Non-pigmented ciliary epithelial cell (primary cell): ENCODE data around the gene PTGR3.
A peak's percentile ranks its signal among the peaks of the same experiment; 100 is the strongest.

Experiments used
- DNase-seq: peaks from one replicate; pipeline ENCODE4 v3.0.0-alpha.2; 2010; ENCODE audit warnings: low read depth

Gene PTGR3

GRCh38 chr18:75214766-75215510, 6.0 kb upstream of the PTGR3 start:
- no peak for DNase-seq

- DNase-seq, result no peak
These were observed 5.4 kb upstream of the PTGR3 start for GRCh38 chr18:75214332-75214690.

GRCh38 chr18:75213611-75214331, 4.8 kb upstream of the PTGR3 start:
- no peak for DNase-seq

GRCh38 chr18:75212751-75213090, 3.8 kb upstream of the PTGR3 start:
- no peak for DNase-seq

- no peak for DNase-seq
These were observed 3.2 kb upstream of the PTGR3 start for GRCh38 chr18:75211953-75212750.

GRCh38 chr18:75211626-75211952, 2.6 kb upstream of the PTGR3 start:
- no peak for DNase-seq

GRCh38 chr18:75211002-75211621, 2.2 kb upstream of the PTGR3 start:
- no peak for DNase-seq

- peak; percentile 55 for DNase-seq
These were observed 1.5 kb upstream of the PTGR3 start, which contains the start of gene TSHZ1 for GRCh38 chr18:75210274-75211001. Gene TSHZ1 (plus strand): TSS chr18:75210797. CDS start chr18:75211877, 1,080 bp downstream.

GRCh38 chr18:75209951-75210258, 966 bp upstream of the PTGR3 start:
- DNase-seq, result no peak

- no peak for DNase-seq
These were observed 157 bp downstream of the PTGR3 start for GRCh38 chr18:75208836-75209128.

- no peak for DNase-seq
These were observed 644 bp downstream of the PTGR3 start for GRCh38 chr18:75208155-75208835.

- no peak for DNase-seq
These were observed 1.4 kb downstream of the PTGR3 start for GRCh38 chr18:75207310-75208154.

- no peak for DNase-seq
These were observed 2.3 kb downstream of the PTGR3 start for GRCh38 chr18:75206452-75207309.

- no peak for DNase-seq
These were observed 3.3 kb downstream of the PTGR3 start for GRCh38 chr18:75205514-75206132.

- no peak for DNase-seq
These were observed 4.0 kb downstream of the PTGR3 start for GRCh38 chr18:75204732-75205513.

- no peak for DNase-seq
These were observed 4.6 kb downstream of the PTGR3 start for GRCh38 chr18:75204269-75204731.

- DNase-seq, result no peak
These were observed 5.3 kb downstream of the PTGR3 start for GRCh38 chr18:75203416-75204268.
